Kidney epithelial cell (primary cell): ENCODE measurements around the gene PLEKHG3. TPM values are rescaled to one million over a fixed set of nuclear protein-coding genes. Genes with fewer than 3 reads are reported as not detected.
A peak's percentile ranks its signal among the peaks of the same experiment; 100 is the strongest.

ENCODE experiments used
- DNase-seq: peaks from one replicate; pipeline ENCODE4 v3.0.0-alpha.2; 2010; ENCODE audit warnings: low read depth
- H3K27me3 ChIP-seq: 2 replicates; pipeline ENCODE4 v1.6.0; 2011; ENCODE audit warnings: low read length; ENCODE audit not compliant: control insufficient read depth, insufficient read depth
- H3K36me3 ChIP-seq: 2 replicates; pipeline ENCODE4 v1.5.1; 2011; ENCODE audit warnings: low read length; ENCODE audit not compliant: control insufficient read depth, insufficient read depth
- H3K4me3 ChIP-seq: 2 replicates; pipeline ENCODE4 v1.5.1; 2011; ENCODE audit warnings: low read depth, mild to moderate bottlenecking, control low read depth, low read length
- total RNA-seq: library from RNA; depleted of rRNA; stranded (reverse); fragments of >200 nt; gene quantifications from 2 replicates; pipeline ENCODE4 v1.2.3, GENCODE V29; 2015
- TF ChIP-seq, protein P1 (sequence below): IDR thresholded peaks from 2 replicates; pipeline ENCODE4 v1.5.1; 2011; ENCODE audit warnings: mild to moderate bottlenecking, moderate library complexity, low read length, control low read depth, inconsistent platforms; ENCODE audit not compliant: insufficient read depth, poor library complexity, severe bottlenecking

The PLEKHG3 gene
- total RNA-seq, 1 donor from 2014 or later = 136 TPM

DNA sequence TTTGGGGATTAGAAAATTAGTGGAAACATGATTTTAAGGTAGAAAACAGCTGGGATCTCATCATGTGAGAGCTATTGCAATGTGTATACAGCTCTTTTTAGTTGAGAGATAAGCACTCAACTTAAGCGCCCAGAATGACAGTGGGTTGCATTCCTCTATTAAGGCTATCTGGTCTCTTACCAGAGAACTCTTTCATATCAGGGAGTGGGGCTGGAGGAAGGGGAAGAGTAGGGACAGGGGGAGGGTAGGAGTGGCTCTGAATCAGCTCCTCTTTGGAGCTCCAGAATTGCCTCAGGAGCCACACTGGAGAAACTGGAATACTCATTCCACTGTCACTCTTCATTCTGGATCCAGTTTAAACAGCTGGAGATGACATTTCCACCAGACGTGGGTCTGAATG lies 9.2 kb upstream of the PLEKHG3 start:
- TF ChIP-seq, protein P1, sequence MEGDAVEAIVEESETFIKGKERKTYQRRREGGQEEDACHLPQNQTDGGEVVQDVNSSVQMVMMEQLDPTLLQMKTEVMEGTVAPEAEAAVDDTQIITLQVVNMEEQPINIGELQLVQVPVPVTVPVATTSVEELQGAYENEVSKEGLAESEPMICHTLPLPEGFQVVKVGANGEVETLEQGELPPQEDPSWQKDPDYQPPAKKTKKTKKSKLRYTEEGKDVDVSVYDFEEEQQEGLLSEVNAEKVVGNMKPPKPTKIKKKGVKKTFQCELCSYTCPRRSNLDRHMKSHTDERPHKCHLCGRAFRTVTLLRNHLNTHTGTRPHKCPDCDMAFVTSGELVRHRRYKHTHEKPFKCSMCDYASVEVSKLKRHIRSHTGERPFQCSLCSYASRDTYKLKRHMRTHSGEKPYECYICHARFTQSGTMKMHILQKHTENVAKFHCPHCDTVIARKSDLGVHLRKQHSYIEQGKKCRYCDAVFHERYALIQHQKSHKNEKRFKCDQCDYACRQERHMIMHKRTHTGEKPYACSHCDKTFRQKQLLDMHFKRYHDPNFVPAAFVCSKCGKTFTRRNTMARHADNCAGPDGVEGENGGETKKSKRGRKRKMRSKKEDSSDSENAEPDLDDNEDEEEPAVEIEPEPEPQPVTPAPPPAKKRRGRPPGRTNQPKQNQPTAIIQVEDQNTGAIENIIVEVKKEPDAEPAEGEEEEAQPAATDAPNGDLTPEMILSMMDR = no peak
- DNase-seq = no peak
- Histone ChIP-seq H3K36me3 (no peaks in the 10 kb centered on the region), H3K4me3 (no peak overlapping the region), H3K27me3 (no peaks in the 10 kb centered on the region)

DNA sequence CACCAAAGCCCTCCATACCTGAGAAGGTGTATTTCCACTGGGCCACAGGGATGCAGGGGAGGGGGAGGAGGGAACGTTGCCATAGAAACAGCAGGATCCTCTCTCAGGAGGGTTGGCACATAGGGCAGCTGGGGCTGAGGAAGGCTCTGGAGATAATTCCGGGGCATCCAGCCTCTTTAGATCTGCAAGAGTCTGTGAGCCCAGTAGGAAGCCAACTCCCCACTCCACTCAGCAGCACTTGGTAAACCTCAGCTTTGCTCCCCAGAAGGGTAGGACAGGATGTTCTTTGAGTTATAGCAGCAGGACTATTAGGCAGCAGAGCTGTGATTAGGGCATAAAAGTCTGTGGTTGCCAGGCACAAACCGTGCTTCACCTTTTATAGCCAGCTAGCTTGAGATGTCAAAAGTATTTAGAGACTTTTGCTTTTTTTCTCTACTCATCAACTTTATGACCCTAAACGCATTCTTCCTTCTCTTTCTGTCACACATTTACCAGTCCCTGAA lies 7.8 kb upstream of the PLEKHG3 start:
- TF ChIP-seq, protein P1 = no peak
- H3K27me3 ChIP-seq = no peaks in the 10 kb centered on the region
- DNase-seq = peak; percentile 88

DNA sequence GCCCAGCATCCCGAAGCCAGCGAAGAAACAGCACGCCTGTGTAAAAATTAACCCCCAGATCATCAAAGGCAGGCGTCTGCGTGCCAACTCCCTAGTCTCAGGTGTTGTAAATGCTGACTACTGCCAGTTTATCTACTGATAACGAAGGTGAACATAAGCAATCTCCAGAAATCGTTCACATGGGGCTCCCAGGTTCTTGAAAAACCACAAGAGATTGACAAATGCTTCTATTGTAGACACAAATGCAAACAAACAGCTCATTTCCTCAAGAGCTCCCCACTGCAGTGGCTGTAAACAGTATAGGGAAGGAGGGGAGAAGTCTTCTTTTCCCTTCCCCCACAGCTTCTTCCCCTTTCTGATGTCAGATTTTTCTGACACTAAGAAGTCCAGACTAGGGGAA lies 5.3 kb upstream of the PLEKHG3 start:
- Histone ChIP-seq H3K27me3 (no peaks in the 10 kb centered on the region), H3K4me3 (no peak overlapping the region), H3K36me3 (no peaks in the 10 kb centered on the region)
- DNase-seq = no peak
- TF ChIP-seq, protein P1 = no peak

More for the DNA sequence above, 7.8 kb upstream of the PLEKHG3 start:
- Histone ChIP-seq H3K4me3 (no peak overlapping the region), H3K36me3 (no peaks in the 10 kb centered on the region)

DNA sequence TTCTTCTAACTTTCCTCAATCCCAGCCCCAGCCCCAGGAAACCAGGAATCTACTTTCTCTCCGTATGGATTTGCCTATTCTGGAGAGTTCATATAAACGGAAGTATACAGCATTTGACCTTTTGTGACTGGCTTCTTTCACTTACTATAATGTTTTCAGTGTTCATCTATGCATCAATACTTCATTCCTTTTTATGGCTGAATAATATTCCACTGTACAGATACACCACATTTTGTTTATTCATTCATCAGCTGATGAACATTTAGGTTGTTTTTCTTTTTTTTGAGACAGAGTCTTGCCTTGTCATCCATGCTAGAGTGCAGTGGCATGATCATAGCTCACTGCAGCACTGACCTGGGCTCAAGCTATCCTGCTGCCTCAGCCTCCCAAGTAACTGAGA lies 3.9 kb upstream of the PLEKHG3 start:
- H3K27me3 ChIP-seq = no peaks in the 10 kb centered on the region
- TF ChIP-seq, protein P1 = no peak
- H3K4me3 ChIP-seq = no peak overlapping the region
- DNase-seq = no peak
- H3K36me3 ChIP-seq = no peaks in the 10 kb centered on the region

DNA sequence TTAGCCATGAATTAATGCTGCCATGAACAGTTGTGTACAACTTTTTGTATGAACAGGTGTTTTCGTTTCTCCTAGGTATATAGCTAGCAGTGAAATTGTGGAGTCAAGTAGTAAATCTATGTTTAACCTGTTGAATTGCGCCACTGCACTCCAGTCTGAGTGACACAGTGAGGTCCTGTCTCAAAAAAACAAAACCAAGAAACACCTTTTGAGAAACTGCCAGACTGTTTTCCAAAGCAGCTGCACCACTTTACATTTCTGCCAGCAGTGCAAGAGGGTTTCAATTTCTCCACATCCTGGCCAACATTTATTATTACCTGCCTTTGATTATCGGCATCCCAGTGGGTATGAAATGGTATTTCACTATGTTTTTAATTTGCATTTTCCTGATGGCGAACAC lies 3.3 kb upstream of the PLEKHG3 start:
- H3K36me3 ChIP-seq = no peaks in the 10 kb centered on the region
- no peak for DNase-seq
- TF ChIP-seq, protein P1 = no peak
- no peaks in the 10 kb centered on the region for H3K27me3 ChIP-seq
- H3K4me3 ChIP-seq = no peak overlapping the region

DNA sequence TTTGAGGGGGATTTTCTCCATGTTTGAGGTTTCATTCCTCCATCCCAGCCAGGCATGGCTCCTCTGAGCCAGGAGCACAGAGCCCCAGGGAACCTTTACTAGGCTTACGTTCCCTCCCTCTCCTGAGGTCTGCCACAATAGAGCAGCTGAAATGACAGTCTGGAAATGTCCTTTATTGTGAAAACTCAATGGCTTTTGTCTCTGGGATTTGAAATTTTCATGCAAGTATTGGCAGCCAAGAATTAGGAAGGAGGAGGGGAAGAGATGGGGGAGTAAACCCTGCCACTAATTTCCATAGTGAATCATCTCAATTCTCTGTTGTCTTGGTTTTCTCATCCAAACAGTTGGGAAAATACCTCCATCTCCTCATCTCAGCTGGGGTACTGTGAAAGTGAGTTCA lies 2.6 kb upstream of the PLEKHG3 start:
- DNase-seq = no peak
- no peaks in the 10 kb centered on the region for H3K36me3 ChIP-seq
- no peaks in the 10 kb centered on the region for H3K27me3 ChIP-seq
- TF ChIP-seq, protein P1 = no peak
- no peak overlapping the region for H3K4me3 ChIP-seq
